NCI-H1930 (cell line): Measurements from ENCODE around the gene SUMF1.
"Not testable (repeated sequence)": the region's sequence is repeated elsewhere in the genome, so short reads cannot be mapped to it uniquely, and the experiment has no call there.

Experiments
- DNase-seq, 2 experiments: peaks; one replicate each; lab custom pipeline; 2025; lab: John Stamatoyannopoulos, UW

Gene SUMF1

DNA sequence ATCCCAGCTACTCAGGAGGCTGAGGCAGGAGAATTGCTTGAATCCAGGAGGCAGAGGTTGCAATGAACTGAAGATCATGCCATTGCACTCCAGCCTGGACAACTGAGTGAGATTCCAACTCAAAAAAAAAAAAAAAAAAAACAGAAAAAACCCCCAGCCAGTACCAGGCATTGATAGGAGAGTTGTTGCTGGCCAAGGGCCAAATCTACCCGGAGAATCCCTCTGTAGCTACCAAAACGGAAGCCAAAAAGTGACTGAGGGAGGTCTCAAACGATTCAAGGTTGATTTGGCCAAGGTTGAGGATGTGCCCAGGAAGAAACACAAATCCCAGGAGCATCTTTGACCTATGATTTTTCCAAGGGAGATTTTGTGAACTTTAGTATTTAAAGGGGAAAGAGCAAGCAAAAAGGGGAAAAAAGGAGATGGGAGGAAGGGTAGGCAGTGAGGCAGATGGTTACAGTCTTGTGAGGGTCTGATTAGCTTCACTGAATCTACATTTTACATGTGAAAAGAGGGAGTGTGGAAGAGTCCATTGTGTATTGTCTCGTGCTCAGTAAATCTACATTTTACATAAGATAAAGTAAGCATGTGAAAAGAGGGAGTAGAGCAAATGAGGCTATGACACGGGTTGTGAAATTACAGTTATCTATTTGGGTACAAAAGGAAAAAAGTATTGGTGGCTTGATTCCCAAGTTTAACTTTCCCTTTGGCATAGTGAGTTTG, 131.1 kb downstream of the SUMF1 start:
- no peak for DNase-seq

DNA sequence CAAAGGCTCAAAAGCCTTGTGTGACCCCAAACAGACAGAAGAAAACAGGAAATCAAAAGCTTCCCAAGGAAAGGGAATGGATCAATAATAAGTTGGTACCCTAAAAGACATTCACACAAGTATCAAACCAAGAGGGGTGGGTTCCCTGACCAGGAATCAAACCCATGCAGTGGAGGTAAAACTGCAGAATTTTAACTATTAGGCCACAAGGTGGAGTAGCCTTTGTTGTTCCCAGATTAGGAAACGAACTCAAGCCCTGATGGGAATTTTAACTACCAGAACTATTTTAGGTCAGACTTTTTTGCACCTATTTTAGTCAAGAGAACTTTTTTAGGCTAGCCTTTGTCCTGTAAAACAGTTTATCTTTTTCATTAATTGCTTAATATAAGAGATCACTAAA, 132.5 kb downstream of the SUMF1 start:
- no peak for DNase-seq

DNA sequence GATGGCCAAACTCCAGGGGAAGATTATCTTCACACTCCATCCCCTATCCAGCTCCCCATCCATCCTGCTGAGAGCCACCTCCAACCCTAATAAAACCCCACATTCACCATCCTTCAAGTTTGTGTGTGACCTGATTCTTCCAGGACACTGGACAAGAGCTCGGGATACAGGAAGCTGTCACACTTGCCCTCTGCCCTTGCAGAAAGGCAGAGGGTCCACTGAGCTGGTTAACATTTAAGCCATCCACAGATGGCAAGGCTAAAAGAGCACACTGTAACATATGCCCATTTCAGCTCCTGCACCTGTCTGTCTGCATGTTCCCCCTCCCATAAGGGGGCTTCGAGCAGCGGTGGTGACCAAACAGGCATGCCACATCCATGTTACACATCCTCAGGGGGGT, 134.1 kb downstream of the SUMF1 start:
- no peak for DNase-seq

DNA sequence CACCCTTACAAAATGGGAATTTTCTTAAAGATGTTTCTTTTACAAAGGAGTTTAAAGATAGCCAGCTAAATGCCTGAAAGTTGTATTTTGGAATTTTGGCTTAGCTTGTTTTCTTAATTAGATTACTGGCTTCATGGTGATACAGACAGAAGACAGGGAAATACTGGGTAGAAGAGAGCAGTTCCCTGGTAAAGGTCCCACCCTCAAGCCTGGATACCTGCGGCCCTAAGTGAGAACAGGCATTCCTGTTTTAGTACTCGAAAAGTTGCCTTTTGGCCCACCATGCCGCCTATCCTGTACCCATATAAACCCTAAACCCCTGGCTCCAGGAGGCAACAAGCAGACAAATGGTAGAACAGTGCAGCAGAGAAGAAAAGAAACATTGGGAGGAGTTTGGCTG, 134.5 kb downstream of the SUMF1 start:
- no peak for DNase-seq

DNA sequence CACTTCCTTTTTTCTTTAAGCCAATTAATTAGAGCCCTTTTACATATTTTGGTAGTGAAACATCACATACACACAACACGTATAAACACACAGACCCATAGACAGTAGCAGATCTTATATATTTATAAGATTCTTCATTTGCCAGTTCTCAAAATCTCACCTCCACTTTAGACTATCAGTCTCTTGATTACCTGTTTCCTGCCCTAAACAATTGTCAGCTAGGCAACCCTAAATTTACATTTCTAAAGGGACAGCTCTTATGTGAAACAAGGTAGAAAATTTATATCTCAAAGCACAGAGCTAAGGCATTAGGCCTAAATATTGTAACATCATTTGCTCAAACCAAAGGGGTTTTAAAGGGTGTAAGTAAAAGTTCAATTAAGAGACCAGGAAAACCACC, 135.0 kb downstream of the SUMF1 start:
- no peak for DNase-seq

DNA sequence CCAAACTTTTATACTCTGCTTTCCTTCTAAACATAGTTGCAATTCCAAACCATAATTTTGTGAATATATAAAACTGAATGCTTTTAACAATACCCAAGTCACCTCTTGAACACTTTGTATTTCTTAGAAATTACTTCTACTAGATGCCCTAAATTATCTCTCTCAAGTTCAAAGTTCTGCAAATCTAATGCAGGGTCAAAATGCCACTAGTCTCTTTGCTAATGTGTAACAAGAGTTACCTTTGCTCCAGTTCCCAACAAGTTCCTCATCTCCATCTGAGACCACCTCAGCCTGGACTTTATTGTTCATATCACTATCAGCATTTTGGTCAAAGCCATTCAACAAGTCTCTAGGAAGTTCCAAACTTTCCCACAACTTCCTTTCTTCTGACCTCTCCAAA, 137.3 kb downstream of the SUMF1 start:
- not testable (repeated sequence) for DNase-seq

DNA sequence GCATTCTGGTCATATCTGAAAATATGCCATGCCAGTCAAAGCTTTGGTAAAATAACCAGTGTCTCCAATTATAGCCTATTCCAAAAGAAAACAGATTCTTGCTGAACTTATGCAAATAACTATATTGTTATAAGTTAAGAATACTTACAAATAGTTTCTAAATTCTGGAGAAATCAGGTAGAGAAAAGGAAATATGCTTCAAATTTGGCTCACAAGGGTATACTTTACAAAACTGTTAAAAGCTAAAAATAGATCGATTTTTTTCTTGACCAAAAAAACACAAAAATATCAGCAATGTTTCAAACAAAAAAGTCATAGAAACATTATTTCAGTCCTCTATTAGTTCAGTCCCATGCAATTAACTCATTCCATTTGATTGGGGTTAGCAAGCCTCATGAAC, 140.2 kb downstream of the SUMF1 start:
- DNase-seq = no peak

DNA sequence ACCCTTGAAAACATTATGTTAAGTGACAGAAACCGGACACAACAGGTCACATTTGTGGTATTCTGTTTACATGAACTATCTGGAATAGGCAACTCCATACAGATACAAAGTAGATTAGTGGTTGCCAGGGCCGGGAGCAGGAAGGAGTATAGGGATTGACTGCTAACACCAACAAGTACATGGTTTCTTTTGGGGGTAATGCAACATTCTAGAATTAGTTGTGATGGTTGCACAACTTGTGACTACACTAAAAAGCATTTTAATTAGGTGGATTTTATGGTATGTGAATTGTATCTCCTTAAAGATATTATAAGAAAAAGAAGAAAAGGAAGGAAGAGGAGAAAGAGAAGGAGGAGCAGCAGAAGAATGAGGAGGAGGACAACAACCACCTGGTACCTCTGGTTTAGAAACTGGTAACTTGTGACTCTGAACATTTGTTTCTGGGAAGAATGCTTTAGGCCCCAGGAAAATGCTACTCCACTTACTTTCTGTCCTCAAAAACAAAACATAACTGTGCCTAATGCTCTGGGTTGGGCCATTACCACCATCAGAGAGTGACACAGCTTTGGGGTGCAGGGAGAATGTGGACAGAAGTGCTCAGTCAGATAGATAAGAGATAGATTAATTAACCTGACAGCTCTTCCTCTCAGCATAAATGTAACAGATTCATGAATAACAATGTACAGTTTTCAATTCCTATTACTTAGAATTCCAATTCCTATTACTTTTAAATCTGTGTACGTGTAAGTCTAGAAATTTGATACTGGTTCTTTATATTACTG, 143.6 kb downstream of the SUMF1 start:
- no peak for DNase-seq

DNA sequence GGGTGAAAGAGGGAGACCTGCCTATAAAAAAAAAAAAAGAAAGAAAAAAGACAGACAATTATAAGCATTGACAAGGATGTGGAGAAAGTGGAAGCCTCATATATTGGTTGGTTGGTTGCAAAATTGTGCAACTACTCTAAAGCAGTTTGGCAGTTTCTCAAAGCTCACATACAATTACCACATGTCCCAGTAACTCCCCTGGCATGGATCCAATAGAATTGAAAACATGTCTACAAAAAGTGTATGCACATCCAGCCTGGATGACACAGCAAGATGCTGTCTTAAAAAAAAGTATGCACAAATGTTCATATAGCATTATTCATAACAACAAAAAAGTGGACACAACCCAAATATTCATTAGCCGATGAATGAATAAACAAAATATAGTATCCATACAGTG, 144.4 kb downstream of the SUMF1 start:
- DNase-seq = no peak

DNA sequence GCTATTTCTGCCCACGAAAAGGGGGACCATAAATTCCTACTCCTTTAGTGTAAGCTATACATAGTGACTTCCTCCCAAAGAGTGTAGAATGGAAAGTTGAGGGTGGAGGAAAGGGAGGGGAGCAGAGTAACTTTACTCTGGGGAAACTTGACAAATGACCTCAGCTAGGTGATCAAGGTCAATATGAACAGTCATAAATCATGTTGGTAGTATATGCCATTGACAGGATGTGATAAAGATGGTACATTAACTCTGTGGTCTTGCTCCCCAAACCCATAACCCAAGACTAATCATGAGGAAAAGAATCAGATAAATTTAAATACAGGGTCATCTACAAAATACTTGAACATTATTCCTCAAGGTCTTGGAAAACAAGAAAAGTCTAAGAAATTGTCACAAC, 145.3 kb downstream of the SUMF1 start:
- no peak for DNase-seq

DNA sequence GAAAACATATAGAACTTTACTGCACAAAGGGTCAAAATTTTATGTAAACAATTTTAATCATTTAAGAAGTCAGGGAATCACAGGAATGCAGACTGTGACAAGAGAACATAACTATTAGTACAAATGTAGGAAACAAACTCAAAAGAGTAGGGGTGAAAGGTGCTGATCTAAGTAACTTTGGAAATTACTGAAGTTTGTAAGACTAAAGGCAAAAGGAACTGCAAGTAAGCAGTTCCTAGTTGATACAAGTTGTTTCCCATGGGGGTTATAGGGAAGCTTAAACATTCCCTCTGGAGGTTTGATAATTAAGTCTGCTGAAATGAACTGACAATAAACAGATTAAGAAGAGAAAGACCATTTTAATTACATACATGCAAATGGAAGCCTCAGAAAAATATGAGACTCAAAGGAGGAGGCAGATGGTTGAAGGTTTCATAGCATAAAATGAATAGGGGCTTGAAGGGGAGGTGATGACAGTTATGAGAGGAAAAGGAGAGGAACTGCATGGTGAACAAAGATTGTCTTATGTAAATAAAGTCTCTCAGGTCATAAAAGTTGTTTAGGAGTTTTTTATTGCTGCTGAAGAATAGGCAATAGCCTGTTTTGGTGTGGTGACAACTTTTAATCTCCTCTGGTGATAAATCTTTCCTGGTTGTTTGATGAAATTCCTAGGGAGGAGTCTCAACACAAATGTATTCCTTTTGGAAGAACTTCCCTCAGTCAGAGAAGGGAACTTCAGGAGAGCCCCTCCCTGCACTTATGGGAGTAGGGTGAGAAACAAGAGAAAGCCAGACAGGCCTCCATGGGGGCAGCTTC, 146.8 kb downstream of the SUMF1 start:
- DNase-seq = no peak

DNA sequence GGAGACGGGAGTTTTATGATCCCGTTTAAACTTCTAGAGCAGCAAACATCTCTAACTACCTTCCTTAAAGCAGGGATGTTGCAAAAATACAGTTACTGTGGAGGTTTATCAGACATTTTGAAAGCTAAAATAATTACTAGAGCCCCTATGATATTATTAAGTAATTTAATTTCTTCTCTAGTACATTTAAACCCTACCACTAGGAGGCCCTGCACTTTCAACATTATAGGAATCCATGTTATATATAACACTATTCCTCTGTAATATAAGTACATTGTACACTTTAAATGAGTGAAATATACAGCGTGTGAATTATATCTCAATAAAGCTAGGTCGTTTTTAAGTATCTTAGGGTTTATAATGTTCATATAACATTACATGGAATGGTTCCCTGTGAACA, 152.4 kb downstream of the SUMF1 start:
- no peak for DNase-seq

DNA sequence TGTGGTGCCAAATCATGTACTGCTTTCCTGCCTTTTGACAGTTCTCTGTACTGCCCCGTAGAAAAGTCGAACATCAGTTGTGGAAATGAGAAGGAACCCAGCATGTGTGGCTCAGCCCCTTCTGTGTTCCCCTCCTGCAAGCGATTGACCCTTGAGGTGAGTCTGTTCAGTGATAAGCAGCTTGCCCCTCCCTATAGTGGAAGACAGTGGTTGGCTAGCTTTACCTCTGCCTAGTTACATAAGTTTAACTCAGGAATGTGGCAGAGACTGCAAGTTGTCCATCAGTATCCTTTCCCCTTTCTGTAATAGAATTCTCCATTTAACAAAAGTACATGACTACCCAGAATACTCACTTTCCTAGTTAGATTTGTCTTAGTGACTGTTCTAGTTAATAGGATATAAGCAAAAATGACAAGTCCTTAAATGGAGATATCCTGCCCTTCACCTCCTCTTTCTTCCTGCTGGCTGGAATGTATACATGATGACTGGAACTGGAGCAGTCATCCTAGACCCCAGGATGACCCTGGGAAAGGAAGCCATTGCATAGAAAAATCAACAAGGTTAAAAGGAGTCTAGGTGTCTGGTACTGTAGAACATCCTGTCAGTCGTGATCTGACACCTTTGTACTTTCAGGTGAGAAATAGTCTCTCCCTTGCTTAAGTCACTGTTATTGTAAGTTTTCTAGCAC, 153.3 kb downstream of the SUMF1 start:
- DNase-seq = no peak

DNA sequence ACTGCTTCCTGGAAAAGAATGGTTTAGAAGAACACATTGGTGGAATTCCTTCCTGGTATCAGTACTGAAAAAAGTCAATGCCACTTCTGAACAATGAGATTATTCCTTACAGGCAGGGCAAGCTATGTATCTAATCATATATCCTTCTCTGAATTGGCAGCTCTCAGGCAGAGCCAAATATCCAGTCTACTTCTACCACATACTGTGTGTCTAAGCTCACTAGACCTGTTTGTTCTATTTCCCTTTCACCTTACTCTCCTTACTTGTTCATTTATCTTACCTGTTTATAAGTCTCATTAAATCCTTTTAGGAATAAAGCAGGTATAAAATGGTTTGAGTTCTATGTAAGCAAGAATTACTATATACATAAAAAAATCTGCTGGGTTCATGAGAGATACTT, 155.6 kb downstream of the SUMF1 start:
- no peak for DNase-seq
